ENCODE data around the gene COG5.
"Not testable (repeated sequence)": the region's sequence is repeated elsewhere in the genome, so short reads cannot be mapped to it uniquely, and the experiment has no call there.

The COG5 gene

DNA sequence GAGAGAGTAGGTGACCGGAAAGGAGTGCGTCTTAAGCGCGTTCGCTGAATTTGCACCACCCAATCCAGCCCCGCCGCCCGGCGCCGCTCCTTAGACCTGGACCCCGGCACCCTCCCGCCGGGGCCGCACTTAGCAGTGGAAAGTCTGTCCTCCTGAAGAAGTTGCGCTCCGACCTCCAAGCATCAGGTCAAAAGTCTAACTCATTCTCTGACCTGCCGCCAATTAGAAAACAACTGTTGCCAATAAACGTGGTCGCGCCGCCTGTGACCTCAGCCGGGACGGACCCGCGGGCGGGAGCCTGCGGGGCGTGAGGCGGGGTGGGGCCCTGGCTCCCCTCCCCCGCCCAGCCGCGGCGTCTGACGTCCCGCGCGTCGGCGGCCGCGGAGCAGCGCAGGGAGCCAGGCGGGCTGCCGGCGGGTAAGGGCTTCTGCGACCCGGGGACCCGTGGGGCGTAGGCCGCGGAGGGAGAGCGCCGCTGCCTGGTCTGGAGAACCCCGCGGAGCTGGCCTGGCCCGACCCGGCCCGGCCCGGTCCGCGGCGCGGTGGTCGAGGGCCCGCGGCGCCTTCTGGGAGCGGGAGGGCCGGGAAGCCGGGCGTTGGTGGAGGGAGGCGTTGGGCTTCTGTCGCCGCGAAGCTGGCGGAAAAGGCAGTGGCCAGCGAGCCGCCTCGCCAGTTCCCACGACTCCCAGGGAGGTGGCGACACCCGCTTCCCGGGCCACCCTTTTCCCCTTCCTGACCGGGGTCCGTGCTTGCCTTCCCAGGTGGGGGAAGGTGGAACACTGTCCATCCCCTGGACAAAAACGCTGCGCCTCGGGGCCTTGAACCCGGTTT lies 16.4 kb upstream of the COG5 start, which contains the start of gene BCAP29:
TSS of gene BCAP29 (plus strand) at position 362 of the 831 bp plus-strand sequence. CDS start 527 bp downstream, outside the sequence.
- DNase-seq = peak; percentile 39

DNA sequence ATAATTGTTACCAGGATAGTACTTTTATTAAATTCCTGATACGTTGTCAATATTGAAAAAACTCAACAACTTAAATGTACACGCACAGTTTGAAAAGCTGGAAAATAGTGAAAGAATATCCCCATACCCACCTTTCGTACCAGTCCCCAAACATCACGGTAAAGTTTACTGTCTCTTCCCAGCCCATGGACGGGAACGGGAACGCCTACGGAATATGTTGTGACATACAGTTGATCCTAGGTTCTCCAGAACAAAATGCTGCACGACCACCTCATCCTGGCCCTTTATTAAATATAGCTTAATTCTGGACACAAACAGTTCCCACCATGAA lies 15.8 kb upstream of the COG5 start:
- no peak for DNase-seq

DNA sequence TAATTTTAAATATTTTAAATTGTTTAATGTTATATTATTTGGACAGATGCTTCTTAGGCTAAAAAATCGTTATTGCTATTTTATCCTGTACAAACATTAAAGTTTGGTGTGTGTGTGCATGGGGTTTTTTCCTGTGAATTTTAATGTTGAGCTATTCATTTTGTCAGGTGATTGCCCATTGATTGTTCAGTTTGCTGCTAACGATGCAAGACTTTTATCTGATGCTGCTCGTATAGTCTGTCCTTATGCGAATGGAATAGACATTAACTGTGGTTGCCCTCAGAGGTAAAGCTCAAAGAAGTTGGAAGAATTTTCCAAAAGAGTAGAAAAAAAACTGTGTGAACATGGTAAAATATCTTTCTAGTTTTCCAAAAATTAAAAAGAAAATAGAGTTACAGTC lies 9.8 kb upstream of the COG5 start:
- DNase-seq = no peak

DNA sequence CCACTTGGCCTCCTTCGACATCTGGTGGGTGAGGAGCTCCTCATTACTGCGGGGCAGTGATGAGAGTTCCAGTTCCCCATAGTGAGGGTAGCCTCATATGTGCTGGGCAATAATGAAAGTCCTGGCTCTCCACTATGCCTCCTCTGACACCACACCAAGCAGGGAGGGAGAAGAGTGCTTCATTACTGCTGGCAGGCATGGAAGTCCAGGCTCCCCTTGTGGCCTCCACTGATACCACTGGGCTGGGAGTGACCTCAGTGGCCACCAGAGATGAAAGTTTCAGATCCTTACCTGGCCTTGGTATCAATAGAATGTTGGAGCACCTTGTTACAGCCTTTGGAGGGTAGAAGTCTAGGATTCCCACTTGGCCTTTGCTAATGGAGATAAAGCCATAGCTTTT lies 6.6 kb upstream of the COG5 start:
- DNase-seq = no peak

DNA sequence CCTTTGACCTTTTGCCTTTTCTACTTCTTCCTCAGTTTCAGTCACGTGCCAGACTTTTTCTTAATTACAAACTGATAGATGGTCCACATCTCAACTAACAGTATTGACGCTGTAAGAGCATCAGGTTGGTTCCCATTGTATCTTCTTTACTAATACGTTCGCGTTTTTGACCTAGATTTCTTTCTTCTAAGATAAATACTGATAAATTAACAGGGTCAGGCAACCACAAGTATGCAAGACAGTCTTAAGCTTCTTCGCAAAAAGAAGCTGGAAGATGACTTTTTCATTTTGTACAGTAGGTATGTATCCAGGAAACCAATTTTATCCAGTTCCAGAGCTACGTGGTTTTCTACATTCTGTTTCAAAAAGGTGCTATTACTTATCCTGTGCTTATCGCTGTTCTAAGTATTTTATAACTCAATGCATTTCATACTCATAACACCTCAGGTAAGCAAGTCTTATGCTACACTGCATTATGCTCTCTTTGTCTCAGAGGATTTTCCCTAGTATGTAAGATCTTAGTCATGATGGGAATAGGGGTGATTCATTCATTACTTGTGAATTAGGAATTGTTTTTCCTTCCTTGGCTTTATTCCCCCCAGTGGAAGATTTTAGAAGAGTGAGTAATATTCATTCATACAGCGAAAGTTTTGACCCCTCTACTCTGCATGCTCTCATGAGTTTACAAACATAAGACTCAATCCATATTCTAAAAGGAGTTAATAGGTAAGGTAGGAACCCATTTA lies 1.0 kb upstream of the COG5 start:
- peak; percentile 72 for DNase-seq

DNA sequence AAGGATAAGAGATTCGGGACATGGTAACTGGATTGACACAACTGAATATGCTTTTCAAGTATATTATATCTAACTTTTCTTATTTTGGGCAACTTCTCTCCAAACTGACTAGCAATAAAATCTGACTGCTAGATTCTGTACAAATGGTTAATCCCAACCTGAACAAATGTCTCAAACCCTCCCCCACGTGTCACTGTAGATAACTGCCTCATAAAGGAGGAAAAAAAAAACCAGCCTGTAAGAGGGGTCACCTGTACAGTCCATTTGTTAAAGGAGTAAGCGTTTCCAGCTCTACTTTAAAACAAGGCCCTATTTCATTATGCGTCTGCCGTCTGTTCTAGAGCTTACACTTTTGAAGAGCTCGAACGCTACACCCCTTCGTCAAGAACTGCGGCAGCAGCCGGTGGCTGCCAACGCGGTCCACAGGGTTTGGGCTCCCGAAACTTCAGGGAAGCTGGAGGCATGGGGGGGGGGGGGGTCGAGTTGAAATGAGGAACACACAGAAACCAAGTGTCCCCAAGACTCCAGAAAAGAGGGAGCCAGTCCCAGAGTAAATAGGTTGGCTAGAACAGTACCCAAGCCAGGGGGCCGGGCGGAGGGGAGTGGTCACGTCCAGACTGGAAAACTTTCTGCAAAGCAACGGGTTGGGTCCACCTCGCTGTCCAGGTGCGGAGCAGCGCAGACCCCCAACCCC lies 492 bp downstream of the COG5 start:
- no peak for DNase-seq

DNA sequence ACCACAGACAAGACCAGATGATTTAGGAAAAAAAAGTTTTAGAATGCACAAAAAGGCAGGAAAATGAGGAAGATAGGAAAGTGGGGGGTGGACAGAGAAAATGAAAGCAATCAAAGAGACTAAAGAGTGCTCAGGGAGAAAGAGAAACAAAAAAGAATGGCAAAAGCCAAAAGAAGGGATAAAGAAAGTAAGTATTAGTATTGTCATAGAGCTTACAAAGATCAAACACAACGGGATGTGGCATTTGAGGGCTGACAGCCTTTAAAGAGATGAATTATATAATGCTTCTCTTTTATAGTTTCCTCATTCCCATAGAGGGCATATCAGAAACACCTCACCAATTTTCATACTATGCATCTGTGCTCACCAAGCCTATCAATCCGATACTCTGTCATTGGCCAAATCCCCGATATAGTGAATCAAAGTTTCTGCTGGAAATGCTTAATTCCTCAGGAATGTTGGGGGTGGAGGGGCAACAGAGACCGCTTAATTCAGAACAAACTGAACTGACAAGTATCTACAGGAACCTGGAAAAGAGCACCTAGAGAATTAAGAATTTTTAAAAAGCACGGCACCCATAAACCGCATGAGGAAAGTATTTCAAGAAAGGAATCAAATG lies 2.7 kb downstream of the COG5 start:
- no peak for DNase-seq

DNA sequence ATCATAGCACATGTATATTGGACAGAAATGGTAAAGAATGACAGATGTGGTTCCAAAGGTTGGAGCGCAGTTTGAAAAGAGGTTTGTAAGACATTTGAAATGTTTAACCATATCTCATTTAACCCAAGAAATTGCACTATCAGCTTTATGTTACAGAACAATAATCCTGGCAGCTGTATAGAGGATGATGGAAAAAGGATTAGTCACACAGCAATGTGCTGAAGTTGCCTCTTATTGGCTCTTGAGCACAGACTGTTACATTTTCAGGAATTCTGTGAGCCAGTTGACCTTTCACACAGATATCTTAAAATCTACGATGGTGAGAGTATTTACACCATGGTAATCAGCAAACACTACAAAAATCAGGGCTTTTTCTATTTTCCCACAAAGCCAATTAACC lies 3.9 kb downstream of the COG5 start:
- DNase-seq = peak; percentile 34

DNA sequence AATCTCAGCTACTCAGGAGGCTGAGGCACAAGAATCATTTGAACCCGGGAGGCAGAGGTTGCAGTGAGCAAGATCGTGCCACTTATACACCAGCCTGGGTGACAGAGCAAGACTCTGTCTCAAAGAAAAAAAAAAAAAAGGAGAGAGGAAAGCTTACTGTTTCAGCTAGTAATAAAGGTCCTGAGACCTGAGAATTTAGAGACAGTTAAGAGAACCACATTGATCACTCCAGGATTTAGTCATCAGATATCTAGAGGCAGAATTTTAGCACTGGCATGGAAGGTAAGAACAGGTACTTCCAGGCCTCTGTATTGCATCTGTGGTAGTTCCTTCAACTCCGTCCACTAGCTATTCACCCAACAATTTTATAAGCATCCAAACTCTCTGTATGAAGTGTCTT lies 7.8 kb downstream of the COG5 start:
- no peak for DNase-seq

DNA sequence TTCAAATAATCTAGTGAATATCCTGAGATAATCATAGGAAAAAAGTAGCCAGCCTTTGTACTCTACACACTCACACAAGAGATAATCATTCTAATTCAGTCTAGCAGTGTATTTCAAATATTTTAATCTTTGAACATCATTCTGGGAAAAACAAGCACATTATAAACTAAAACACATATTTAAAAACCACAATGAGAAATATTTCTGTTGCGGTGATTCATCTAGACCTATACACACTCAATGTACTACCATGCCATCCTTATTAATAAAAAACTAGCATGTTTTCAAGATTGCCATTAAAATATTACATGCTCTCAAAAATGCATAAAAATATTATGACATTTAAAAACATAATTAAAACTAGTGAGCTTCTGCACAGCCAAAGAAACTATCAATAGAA lies 11.8 kb downstream of the COG5 start:
- DNase-seq = no peak

DNA sequence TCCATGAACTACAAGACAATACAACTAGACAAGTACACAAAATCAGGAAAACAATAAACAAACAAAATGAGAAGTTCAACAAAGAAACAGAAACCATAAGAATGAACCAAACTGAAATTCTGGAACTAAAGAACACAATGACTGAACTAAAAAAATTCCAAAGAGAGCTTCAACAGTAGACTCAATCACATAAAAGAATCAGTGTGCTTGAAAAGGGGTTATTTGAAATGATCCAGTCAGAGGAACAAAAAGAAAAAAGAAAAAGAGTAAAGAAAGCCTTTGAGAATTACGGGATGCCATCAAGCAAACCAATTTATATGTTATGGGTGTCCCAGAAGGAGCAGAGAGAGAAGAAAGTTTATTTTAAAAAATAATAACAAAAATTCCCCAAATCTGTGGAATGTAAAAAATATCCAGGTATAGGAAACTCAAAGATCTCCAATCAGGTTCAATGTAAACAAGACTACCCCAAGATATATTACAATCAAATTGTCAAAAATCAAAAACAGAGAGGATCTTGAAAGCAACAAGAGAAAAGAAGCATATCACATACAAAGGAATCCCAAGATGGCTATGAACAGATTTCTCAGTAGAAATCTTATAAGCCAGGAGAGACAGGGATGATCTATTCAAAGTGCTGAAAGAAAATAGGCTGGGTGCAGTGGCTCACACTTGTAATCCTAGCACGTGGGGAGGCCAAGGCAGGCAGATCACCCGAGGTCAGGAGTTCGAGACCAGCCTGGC lies 18.7 kb downstream of the COG5 start:
- no peak for DNase-seq

DNA sequence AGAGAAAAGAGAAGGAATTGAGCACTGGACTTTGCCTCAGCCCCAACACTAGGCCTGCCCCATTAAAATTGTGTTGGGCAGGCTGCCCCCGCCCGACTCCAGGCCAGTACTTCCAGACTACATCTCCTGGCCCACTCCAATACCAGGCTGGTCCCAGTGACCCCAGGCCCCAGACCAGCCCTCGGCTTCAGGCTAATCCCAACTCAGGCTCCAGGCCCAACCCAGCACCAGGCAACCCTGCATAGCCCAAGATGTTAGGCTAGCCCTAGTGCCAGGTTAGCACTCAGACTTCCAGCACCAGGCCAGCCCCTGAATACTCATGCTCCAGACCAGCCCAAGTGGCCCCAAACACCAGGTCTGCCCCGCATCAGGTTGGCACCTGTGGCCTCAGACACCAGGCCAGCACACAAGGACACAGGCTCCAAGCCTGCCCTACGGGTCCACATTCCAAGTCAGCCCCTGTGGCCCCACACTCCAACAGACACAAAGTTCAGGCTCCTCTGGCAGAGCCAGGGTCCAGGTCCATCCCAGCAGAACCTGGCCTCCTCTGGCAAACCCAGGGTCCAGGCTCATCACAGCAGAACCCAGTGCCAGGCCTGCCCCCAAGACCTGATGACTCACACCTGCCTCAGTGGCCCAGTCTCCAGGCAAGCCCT lies 20.3 kb downstream of the COG5 start:
- no peak for DNase-seq

DNA sequence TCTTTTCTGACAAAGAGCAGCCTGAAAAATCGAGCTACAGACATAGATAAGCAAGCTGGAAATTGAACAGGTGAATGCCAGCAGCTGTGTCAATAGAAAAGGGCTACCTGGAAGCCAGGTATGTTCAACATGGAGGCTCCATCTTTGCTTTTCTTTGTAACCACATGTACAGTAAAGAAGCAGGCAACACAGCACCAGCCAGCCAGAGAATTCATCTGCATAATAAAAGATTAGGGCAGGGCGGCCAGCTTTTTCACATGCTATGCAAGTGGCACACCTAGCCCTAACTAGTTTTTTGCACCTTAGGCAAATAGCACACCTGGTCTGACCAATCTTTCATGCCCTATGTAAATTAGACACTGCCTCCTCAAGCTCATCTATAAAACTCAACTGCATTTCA lies 25.7 kb downstream of the COG5 start:
- DNase-seq = no peak

DNA sequence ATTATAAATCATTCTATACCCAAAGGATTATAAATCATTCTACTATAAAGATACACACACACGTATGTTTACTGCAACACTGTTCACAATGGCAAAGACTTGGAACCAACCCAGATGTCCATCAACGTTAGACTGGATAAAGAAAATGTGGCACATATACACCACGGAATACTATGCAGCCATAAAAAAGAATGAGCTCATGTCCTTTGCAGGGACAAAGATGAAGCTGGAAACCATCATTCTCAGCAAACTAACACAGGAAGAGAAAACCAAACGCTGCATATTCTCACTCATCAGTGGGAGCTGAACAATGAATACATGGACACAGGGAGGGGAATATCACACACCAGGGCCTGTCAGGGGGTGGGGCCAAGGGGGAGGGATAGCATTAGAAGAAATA lies 26.5 kb downstream of the COG5 start:
- not testable (repeated sequence) for DNase-seq

DNA sequence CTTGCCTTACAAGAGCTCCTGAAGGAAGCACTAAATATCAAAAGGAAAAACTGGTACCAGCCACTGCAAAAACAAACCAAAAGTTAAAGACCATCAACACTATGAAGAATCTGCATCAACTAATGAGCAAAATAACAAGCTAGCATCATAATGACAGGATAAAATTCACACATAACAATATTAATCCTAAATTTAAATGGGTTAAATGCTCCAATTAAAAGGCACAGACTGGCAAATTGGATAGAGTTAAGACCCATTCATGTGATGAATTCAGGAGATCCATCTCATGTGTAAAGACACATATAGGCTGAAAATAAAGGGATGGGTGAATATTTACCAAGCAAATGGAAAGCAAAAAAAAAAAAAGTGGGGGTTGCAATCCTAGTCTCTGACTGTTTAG lies 29.6 kb downstream of the COG5 start:
- DNase-seq = no peak

DNA sequence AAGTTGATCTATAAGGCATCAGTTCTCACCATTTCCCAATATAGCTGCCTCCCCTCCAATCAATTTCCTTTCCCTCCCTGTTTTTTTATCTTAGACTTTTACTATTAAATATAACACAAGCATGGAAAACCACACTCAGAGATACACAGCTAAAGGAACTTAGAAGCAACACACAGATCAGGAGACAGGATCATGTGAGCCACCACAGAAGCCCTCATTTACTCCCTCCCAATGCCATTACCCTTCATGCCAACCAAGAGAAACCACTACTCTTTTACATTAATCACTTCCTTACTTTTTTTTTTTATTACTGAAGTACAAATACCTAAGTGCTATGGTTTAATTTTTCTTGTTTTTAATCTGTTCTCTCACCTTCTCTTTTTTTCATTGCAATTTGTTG lies 33.0 kb downstream of the COG5 start:
- no peak for DNase-seq

DNA sequence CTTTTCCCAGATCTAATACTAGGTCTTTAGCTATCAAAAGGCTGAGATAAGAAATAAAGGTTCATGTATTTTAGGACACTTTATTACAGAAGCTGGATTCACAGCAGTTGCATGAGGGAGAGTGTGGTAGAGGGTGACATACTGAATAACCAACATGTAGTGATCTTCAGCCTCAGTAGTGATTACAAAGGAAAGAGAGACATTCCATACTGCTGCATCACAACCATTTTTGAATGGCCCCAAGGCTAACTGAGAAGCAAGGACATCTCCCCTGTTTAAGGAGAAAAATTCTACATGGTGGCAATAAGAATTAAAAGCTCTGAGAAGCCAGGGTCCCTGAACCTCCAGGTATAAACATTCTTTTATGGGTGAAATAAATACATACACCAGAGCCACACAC lies 35.3 kb downstream of the COG5 start:
- peak; percentile 44 for DNase-seq

DNA sequence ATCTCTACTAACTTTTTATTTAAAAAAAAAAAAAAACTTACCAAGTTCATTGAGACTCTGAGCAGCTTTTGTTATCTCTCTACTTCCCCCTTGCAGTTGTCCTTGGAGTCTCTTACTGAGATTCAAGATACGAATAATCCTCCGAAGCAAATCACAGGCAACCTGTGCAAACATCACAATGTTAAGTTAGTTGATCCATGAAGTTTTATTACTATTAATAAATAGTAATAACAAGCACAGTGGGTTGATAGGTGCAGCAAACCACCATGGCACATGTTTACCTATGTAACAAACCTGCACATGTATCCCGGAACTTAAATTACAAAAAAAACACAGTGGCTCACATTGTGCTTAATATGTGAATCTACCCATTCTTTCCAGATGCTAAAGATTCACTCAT lies 36.5 kb downstream of the COG5 start:
- no peak for DNase-seq

DNA sequence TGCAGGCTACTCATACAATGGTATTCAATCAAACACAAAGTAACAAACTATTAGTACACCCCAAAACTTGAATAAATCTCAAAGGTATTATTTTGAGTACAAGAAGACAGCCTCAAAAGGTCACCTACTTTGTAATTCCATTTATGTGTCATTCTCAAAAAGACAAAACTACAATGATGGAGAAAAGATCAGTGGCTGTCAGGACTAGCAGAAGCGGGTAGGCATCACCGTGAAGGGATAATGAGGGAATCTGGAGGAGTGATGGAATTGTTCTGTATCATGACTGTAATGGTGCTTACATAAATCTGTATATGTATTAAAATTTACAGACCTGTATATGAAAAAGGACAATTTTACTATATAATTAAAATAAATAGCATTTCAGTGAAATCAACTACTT lies 37.0 kb downstream of the COG5 start:
- no peak for DNase-seq

DNA sequence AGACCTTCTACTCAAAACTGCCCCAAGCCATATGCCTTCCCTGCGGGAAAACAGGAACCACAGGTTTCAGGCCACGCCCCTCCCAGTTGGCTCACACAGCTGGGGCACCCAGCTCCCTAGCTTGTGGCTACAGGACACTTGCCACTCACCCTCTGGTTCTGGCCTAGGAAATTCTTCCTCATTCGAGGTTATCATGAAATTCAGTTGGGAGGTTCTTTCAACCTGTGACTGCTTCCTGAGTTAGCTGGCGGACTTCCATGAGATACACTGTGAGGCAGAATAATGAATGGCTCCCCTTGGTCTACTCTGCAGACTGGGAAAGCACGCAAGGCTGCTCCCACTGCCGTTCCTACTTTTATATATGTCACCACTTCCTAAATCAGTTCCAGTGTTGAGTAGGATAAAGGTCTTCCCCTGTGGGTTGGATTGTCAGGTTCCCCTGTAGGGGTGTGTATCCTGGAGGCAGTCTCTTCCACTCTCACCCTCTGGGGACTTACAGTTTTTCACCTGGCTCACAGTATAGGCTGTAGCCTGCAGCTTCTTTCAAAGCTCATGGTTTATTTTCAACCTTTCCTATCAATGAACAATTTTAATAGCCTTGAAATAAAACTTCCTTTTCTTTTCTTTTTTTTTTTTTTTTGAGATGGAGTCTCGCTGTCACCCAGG lies 56.9 kb downstream of the COG5 start:
- DNase-seq = peak; percentile 96

DNA sequence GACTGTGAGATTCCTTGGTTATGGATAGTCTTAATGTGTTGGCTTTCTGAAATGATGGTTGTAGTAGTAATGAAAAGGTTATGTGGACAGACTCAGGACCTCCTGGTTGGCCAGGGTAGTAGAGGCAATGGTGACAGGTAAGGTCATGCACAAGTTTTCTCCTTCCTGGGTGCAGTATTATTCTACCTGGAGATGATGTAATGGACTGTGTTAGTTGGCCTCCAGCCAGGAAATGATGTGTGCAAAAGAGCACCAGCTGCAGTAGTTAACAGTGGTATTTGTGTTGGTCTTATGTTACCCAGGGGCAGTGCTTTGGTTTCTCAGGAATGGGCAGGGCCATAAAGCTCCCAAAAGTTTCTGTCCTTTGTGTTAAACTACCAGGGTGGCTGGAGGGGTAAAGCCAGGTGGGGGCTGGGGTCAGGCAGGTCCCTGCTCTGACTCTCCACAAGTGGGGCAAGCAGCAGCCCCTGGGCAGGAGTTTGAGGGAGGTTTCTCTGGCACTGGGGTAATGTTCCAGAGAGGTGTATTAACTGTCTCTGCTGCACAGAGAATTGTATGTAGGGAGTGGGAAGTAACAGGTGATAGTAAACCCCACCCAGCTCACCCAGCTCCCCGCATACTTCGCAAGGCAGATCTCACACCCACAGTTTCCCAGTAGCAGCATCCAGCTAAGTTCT lies 57.6 kb downstream of the COG5 start:
- DNase-seq = peak; percentile 53

Data from NCI-H226 (cell line).